Measurements from ENCODE around the gene TRIM71.

DNA sequence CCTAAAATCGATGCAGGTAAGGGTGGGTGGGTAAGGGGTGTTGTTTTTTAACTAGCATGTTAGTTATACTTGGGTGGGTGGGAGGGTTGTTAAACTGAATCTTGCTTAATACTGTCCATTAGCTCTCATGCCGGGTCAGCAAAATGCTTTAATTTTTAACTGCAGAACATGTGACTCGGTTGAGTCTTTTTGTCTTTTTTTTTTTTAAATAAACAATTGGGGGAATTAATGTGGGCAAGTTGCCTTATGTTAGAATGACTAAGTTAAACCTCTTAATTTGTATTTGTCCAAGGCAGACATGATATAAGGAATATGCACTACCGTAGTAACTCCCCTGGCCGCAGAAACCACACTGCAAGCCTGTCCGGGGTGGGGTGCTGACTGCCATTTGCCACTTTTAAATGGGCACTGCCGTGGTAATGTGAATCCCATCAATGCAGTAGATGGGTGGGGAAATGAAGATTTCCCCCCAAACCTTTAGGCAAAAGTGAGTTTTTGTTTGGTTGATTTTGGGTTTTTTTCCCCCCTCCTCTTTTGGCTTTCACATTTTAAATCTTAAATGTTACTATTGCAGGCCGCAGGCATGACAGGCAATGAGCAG, 79.3 kb downstream of the TRIM71 start:
- TF ChIP-seq, protein P1, sequence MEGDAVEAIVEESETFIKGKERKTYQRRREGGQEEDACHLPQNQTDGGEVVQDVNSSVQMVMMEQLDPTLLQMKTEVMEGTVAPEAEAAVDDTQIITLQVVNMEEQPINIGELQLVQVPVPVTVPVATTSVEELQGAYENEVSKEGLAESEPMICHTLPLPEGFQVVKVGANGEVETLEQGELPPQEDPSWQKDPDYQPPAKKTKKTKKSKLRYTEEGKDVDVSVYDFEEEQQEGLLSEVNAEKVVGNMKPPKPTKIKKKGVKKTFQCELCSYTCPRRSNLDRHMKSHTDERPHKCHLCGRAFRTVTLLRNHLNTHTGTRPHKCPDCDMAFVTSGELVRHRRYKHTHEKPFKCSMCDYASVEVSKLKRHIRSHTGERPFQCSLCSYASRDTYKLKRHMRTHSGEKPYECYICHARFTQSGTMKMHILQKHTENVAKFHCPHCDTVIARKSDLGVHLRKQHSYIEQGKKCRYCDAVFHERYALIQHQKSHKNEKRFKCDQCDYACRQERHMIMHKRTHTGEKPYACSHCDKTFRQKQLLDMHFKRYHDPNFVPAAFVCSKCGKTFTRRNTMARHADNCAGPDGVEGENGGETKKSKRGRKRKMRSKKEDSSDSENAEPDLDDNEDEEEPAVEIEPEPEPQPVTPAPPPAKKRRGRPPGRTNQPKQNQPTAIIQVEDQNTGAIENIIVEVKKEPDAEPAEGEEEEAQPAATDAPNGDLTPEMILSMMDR (IDR thresholded peaks at IDR 0.05), result no peak
- no peak for TF ChIP-seq POLR2A (IDR thresholded peaks at IDR 0.05)
